HG03354 (cell line): ENCODE results near the gene FAM20C.
"Not testable (repeated sequence)": the region's sequence is repeated elsewhere in the genome, so short reads cannot be mapped to it uniquely, and the experiment has no call there.

ENCODE experiments used
- ATAC-seq: cut with Tn5 transposase; IDR thresholded peaks from one replicate; pipeline ENCODE4 v1.9.1; 2021; ENCODE audit warnings: mild to moderate bottlenecking; ENCODE audit not compliant: unreplicated experiment, poor library complexity, severe bottlenecking

FAM20C gene

DNA sequence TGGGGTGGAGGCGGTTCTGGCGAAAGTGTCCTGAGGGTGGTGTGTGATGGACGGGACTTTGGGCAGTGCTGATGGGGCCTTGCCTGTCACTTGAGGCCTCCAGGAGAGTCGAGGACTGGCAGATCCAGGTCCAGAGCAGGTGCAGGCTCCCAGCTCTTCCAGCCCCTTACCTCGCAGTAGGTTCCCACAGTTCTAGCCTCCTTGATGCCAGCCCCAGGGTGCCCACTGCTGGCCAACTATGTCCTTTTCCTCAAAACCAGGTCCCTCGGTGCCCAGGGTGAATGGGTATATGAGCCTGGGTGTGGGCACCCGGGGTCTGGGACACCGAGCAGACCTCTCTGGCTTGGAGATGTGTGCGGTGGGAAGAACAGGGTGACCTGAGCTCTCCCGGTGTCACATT, 8.3 kb downstream of the FAM20C start:
- no peak for ATAC-seq

DNA sequence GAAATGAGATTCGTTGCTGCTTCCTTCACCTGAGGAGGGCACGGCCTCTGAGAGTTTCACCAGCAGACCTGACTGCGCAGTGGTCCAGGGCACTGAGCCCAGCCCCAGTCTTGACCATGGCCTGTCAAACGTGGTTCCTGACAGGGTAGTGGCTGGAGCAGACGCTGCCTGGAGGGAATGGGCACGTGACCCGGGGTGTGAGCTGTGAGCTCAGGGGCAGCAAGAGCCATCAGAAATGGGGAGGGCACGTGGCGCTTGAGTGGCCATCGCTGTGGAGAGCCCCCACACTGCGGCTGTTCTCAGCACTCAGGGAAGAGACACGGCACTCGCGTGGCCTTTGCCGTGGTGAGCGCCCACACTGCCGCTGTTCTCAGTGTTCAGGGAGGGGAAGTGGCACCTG, 12.0 kb downstream of the FAM20C start:
- no peak for ATAC-seq

DNA sequence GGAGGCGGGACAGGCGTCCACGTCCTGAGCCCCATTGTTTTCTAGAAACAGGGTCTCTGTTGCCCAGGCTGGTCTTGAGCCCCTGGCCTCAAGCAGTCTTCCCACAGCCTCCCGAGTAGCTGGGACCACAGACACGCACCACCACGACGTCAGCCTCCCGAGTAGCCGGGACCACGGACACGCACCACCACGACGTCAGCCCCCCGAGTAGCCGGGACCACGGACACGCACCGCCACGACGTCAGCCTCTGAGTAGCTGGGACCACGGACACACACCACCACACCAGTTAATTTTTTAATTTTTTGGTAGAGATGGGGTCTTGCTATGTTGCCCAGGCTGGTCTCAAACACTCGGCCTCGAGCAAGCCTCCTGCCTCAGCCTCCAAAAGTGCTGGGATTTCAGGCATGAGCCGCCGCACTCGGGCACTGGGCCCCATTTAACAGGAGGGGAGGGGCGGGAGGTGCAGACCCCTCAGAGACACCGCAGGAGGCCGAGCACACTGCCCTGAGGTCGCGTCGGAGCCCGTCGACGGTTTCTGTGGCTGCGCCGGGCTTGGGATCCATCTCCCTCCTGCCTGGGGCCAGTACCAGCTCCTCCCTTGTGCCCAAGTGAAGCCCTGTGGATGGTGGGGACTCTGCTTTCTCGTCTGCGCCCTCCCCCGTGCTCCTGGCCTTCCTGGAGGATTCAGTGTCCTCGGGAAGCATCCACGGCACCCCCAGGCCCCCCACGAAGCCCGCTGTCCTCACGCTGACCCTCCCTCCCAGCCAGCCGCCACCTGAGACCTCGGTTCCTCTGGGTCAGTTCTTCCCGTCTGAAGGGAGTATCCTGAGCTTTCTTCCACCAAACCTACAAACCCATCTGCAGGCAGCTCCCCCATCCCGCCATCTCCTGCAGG, 13.0 kb downstream of the FAM20C start:
- ATAC-seq = no peak

DNA sequence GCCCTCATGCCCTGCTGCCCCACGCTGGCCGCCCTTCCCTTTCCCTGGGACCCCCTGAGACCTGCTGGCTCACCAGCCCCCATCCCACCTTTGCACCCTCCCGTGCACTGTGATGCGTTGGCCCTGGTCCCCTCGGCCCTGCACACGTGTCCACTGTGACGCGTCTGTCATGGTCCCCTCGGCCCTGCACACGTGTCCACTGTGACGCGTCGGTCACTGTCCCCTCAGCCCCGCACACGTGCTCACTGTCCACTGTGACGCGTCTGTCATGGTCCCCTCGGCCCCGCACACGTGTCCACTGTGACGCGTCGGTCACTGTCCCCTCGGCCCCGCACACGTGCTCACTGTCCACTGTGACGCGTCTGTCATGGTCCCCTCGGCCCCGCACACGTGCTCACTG, 14.0 kb downstream of the FAM20C start:
- ATAC-seq = not testable (repeated sequence)

DNA sequence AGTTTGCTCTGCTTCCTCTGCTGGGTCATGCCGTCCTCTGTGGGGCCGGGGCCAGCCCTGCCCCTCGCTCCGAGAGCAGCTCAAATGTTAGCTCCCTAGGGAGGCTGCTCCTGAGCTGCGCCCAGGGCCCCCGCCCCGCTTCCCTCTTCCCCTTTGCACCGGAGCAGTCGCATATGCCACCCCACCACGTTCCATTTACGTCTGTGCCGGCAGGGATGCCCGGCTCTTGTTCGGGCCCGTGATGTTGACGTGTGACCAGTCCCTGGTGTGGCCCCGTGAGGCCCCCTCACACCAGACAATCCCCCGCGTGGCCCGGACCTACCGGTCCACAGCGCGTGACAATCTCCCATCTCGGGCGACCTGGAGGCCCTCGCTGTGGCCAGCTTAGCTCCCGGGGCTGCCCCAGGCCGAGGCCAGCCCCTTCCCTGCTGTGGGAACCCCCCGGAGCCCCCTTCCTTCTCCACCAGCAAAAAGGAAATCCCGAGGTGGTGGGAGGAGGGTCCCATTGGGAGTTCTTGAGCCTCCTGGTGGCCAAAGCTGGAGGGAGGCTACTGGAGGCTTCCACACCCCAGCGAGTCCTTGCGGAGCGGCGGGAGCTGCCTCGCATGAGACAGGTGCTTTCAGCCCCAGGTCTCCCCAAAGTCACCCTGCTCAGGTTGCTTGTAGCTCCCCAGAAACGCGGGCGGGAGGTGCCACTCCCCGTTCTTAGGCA, 15.2 kb downstream of the FAM20C start:
- ATAC-seq = no peak

DNA sequence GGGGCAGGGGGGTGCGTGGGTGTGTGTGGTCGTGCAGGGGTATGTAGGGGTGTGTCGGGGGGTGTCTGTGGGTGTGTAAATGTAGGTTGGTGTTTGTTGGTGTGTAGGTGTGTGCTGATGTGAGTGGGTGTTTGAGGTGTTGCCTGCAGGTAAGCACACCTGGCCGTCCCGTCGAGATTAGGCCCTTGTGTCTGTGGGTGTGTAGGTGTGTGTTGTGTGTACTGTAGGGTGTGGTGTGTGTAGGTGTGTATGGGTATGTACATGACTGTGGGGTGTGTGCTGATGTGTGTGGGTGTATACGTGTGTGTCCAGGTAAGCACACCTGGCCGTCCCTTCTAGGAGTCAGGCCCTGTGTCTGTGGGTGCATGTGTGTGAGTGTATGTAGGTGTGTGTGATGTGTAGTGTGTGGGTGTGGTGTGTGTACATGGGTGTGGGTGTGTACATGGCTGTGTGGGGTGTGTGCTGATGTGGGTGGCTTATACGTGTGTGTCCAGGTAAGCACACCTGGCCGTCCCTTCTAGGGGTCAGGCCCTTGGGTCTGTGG, 15.8 kb downstream of the FAM20C start:
- ATAC-seq = no peak

DNA sequence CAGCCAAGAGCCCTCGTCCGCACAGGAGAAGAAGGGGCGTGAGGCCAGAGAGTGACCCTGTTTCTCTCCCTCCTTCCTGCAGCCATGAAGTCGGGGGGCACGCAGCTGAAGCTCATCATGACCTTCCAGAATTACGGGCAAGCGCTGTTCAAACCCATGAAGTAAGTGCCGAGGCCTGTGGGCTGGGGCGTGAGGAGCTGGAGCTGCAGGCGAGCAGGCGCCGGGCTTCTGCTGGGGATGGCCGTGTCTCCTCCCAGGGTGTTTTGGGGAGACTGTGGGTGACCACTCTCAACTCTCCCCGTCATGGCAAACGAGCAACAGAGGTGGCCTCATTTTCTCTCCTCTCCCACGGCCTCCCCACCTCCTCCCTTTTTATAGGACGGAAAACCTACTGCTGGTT, 16.4 kb downstream of the FAM20C start:
- ATAC-seq = no peak

DNA sequence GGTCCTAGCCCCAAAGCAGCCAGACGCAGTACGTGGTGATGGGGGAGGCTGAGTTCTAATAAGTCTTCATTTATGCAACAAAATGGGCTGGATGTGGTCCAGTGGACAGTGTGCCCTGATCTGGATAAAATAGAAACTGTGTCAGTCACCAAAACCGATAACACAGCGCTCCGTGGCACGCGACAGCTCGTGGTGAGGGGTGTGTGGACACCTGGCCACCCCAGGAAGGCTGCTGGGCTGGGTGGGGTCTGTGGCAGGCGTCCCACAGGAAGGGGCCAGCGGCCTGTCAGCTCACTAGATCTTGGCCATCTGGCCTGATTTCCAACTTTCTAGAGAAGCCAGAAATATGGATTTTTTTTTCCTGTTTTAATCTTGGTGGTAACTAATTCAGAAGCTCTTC, 17.0 kb downstream of the FAM20C start:
- ATAC-seq = no peak

- no peak for ATAC-seq
Observed at GRCh38 chr7:209906-210305, 17.5 kb downstream of the FAM20C start.

- no peak for ATAC-seq
Observed at GRCh38 chr7:210401-210925, 18.1 kb downstream of the FAM20C start.

DNA sequence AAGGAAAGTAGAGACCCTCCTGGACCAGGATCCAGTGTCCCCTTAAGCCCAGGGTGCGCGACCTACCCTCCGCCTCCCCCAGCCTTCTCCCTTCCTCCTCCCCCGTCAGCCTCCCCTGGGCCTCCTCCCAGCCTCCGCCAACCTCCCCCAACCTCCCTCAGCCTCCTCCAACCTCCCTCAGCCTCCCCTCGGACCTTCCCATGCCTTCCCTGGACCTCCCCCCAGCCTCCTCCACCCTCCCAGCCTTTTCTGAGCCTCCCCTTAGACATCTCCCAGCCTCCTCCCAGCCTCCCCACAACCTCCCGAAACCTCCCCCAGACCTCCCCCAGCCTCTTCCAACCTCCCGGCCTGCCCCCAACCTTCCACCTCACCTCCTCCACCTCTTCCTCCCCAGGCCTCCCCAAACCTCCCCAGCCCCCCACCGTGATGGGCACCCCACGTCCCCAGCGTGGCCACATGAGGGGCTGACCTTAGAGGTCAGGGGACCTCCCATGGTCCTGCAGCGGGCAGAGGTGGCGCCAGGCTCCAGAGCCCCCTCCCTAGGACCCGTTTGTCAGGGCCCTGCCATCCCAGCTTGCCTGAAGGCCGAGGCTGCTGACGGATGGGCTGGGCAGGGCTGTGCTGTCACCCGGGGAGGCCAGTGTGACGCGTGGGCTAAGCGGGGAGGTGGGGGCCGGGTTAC, 18.8 kb downstream of the FAM20C start:
- no peak for ATAC-seq

- no peak for ATAC-seq
Observed at GRCh38 chr7:211715-212058, 19.3 kb downstream of the FAM20C start.

DNA sequence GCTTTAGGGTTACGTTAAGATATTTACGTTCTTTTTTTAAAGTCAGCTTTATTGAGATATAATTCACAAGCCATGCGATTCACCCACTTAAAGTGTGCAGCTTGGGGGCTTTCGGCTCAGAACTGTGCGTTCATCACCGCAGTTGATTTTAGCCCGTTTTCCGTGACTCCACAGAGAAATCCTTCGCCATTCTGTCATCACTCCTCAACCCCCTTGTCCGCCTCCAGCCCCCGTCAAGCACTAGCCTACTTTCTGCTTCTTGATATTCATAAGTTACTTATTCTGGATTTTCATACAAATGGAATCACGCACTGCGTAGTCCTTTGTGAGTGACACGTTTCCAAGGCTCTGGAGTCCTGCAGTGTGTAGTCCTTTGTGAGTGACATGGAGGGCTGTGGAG, 20.4 kb downstream of the FAM20C start:
- ATAC-seq = no peak

DNA sequence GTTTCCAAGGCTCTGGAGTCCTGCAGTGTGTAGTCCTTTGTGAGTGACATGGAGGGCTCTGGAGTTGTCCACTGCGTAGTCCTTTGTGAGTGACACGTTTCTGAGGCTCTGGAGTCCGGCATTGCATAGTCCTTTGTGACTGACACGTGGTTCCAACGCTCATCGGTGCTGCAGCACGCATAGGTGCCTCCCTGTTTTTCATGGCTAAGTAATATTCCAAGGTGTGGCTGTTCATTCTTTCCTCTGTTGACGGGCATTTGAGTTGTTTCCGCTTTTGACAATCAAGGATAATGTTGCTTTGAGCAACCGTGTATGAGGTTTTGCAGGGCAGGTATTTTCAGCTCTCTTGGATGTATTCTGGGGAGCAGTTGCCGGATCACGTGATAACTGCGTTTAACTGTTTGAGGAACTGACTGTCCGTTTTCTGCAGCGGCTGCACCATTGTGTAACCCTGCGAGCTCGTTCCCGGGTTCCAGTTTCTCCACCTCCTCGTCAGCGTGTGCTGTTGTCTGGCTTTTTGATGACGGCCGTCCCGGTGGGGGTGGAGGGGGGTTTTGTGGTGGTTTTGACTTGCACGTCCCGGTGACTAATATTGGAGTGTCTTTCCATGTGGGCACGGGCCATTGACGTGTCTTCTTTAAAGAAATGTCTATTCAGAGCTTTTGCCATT, 21.1 kb downstream of the FAM20C start:
- ATAC-seq = no peak

DNA sequence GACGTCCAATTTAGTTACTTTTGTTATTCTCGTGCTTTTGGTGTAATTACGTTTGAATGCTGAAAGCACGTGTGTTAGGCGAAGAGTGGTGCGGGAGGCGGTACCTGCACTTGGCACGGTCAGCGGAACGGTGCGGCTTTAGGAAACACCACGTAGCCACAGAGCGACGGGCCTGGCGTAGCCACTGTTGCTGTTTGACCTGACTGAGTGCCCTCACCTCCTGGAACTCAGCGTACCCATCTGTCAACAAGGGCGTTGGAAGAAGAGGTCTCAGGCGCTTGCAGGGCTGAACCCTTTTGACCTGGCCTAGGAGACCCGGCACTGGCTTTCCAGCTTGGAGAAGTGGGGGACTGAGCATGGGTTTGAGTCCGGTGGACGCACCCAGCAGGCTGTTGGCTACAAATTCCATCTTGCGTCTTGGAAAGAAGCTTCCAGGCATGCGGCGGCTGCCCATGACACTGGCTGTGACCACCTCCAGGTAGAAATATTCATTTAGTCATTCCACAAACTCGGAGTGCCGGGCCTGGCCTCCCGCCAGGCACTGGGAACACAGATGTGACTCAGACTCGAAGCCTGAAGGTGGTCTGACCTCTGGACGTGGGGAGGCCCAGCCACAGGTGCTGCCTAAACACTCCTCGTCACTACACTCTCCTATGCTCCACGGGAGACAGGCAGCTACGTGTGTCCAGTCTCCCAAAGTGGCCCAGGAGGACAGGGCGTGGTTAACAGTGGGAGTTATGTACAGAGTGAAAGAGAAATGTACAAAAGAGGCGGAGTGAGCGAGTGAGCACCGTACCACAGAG, 22.2 kb downstream of the FAM20C start:
- no peak for ATAC-seq

DNA sequence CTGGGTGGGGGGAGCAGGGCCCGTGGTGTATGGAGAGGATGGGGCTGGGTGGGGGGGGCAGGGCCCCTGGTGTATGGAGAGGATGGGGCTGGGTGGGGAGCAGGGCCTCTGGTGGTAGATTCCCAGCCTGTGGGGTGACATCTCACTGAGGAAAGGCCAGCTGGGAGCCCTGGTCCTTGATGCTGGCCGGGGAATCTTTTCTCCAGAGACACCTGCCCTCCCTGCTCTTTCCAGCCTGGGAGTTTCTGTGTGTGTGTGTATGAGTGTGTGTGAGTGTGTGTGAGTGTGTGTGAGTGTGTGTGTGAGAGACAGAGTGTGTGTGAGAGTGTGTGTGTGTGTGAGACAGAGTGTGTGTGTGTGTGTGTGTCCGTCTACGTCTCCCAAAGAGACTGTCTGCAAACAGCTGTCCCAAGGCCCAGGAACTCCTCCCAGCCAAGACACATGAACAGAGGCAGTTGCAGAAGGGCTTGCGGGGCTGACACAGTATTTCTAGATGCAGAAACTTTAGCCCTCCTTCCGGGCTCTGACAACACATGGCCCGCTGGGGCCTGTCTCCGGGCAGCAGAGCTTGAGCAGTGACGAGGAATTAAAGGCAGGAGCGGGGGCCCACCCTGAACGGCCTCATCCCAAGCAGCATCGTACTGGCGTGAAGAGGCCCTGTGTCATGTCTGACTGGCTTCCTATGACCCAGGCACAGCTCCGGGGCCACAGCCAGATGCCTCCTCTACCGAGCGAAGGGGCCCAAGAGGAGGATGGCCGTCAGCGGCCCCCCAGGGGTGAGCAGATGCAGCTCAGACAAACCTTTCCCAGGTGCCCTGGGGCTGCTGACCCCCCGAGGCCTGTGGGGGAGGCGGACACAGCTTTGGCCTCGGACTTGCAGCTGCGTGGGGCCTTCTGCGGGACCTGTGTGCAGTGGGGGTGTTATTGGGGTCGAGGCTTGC, 24.3 kb downstream of the FAM20C start:
- no peak for ATAC-seq

- ATAC-seq = no peak
Observed at GRCh38 chr7:217781-218180, 25.4 kb downstream of the FAM20C start.

DNA sequence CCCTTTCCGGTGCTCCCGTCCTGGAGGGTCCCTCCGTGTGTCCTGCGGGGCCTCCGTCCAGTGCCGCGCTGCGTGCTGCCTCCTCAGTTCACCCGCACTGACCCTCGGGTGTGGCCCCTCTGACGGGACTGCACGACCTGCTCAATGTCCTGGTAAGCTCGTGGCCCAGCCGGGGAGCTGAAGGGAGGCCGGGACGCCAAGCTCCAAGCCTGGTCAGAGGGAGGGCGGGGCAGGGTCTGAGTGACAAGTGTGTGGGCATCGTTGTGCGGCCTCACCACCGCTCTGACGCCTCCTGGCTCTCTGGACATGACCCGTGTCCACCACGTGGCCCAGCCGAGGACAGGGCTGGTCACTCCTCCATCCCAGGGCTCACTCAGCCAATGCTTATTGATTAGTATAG, 25.9 kb downstream of the FAM20C start:
- ATAC-seq = no peak
